KG1 (cell line): Measurements from ENCODE around the gene XPNPEP3.
"Not testable (repeated sequence)": the region's sequence is repeated elsewhere in the genome, so short reads cannot be mapped to it uniquely, and the experiment has no call there.

ENCODE experiments used
- DNase-seq: peaks from one replicate; lab custom pipeline; 2025; lab: John Stamatoyannopoulos, UW

The XPNPEP3 gene

GRCh38 chr22:40856513-40857308, at the start of gene XPNPEP3, which contains the start of gene ST13:
XPNPEP3 (plus strand) TSS chr22:40857148; CDS start chr22:40857182, 34 bp downstream.
ST13 (minus strand) TSS chr22:40856639; CDS start chr22:40856540, 99 bp downstream.
- peak; percentile 97 for DNase-seq

- no peak for DNase-seq
Observed at GRCh38 chr22:40808018-40808841, 48.7 kb upstream of the XPNPEP3 start.

GRCh38 chr22:40813912-40814315, 43.0 kb upstream of the XPNPEP3 start:
- no peak for DNase-seq

GRCh38 chr22:40817737-40818136, 39.2 kb upstream of the XPNPEP3 start:
- DNase-seq = no peak

GRCh38 chr22:40818192-40818746, 38.7 kb upstream of the XPNPEP3 start:
- DNase-seq = no peak

GRCh38 chr22:40818747-40819598, 38.0 kb upstream of the XPNPEP3 start, which contains the start of gene SLC25A17:
SLC25A17 (minus strand) TSS chr22:40819346; CDS start chr22:40819248, 98 bp downstream.
- peak; percentile 85 for DNase-seq

GRCh38 chr22:40819599-40820140, 37.3 kb upstream of the XPNPEP3 start:
- DNase-seq = no peak

GRCh38 chr22:40823426-40823825, 33.5 kb upstream of the XPNPEP3 start:
- no peak for DNase-seq

- not testable (repeated sequence) for DNase-seq
Observed at GRCh38 chr22:40826292-40826691, 30.7 kb upstream of the XPNPEP3 start.

GRCh38 chr22:40826984-40827741, 29.8 kb upstream of the XPNPEP3 start:
- DNase-seq = no peak

- no peak for DNase-seq
Observed at GRCh38 chr22:40829131-40829530, 27.8 kb upstream of the XPNPEP3 start.

GRCh38 chr22:40834619-40835018, 22.3 kb upstream of the XPNPEP3 start:
- no peak for DNase-seq

GRCh38 chr22:40838486-40838885, 18.5 kb upstream of the XPNPEP3 start:
- no peak for DNase-seq

GRCh38 chr22:40844951-40845350, 12.0 kb upstream of the XPNPEP3 start:
- no peak for DNase-seq

- DNase-seq = not testable (repeated sequence)
Observed at GRCh38 chr22:40845816-40846215, 11.1 kb upstream of the XPNPEP3 start.

- DNase-seq = no peak
Observed at GRCh38 chr22:40853333-40853732, 3.6 kb upstream of the XPNPEP3 start.

GRCh38 chr22:40853961-40854360, 3.0 kb upstream of the XPNPEP3 start:
- DNase-seq = no peak

- no peak for DNase-seq
Observed at GRCh38 chr22:40855071-40855978, 1.6 kb upstream of the XPNPEP3 start.

- DNase-seq = no peak
Observed at GRCh38 chr22:40855979-40856512, 902 bp upstream of the XPNPEP3 start.
